GM19463 (cell line): ENCODE measurements around the gene TMEM178B.
"Not testable (repeated sequence)": the region's sequence is repeated elsewhere in the genome, so short reads cannot be mapped to it uniquely, and the experiment has no call there.

ENCODE experiments used
- ATAC-seq: cut with Tn5 transposase; IDR thresholded peaks from one replicate; pipeline ENCODE4 v1.9.1; 2021; ENCODE audit warnings: mild to moderate bottlenecking, moderate library complexity; ENCODE audit not compliant: unreplicated experiment

The TMEM178B gene

GRCh38 chr7:141074162-141074991 is 513 bp downstream of the TMEM178B start:
- no peak for ATAC-seq

GRCh38 chr7:141074997-141075396 is 1.1 kb downstream of the TMEM178B start:
- ATAC-seq, result no peak

GRCh38 chr7:141076377-141076776 is 2.5 kb downstream of the TMEM178B start:
- no peak for ATAC-seq

GRCh38 chr7:141079219-141079618 is 5.4 kb downstream of the TMEM178B start:
- ATAC-seq, result no peak

GRCh38 chr7:141089490-141089889 is 15.6 kb downstream of the TMEM178B start:
- ATAC-seq, result not testable (repeated sequence)

GRCh38 chr7:141094336-141095070 is 20.6 kb downstream of the TMEM178B start:
- no peak for ATAC-seq

GRCh38 chr7:141097430-141097829 is 23.6 kb downstream of the TMEM178B start:
- no peak for ATAC-seq

- ATAC-seq, result no peak
Measured at GRCh38 chr7:141102436-141102835, 28.6 kb downstream of the TMEM178B start.

- ATAC-seq, result no peak
Measured at GRCh38 chr7:141103847-141104429, 30.1 kb downstream of the TMEM178B start.

GRCh38 chr7:141113131-141113530 is 39.3 kb downstream of the TMEM178B start:
- no peak for ATAC-seq

GRCh38 chr7:141114029-141114664 is 40.3 kb downstream of the TMEM178B start:
- no peak for ATAC-seq

GRCh38 chr7:141115965-141116364 is 42.1 kb downstream of the TMEM178B start:
- ATAC-seq, result no peak

GRCh38 chr7:141116661-141117060 is 42.8 kb downstream of the TMEM178B start:
- ATAC-seq, result not testable (repeated sequence)

GRCh38 chr7:141118767-141119166 is 44.9 kb downstream of the TMEM178B start:
- no peak for ATAC-seq

GRCh38 chr7:141119187-141119586 is 45.3 kb downstream of the TMEM178B start:
- ATAC-seq, result no peak

GRCh38 chr7:141122736-141123135 is 48.9 kb downstream of the TMEM178B start:
- no peak for ATAC-seq

GRCh38 chr7:141123522-141123921 is 49.7 kb downstream of the TMEM178B start:
- no peak for ATAC-seq

GRCh38 chr7:141126107-141126506 is 52.2 kb downstream of the TMEM178B start:
- no peak for ATAC-seq

GRCh38 chr7:141128506-141128905 is 54.6 kb downstream of the TMEM178B start:
- ATAC-seq, result no peak

GRCh38 chr7:141128931-141129330 is 55.1 kb downstream of the TMEM178B start:
- ATAC-seq, result no peak

- ATAC-seq, result no peak
Measured at GRCh38 chr7:141132671-141133070, 58.8 kb downstream of the TMEM178B start.
